Neural progenitor cell (in vitro differentiated cells): ENCODE measurements around the gene PMEPA1. TPM values are rescaled to one million over a fixed set of nuclear protein-coding genes. Genes with fewer than 3 reads are reported as not detected.
A peak's percentile ranks its signal among the peaks of the same experiment; 100 is the strongest.

Source experiments
- DNase-seq: peaks from one replicate; pipeline ENCODE4 v3.0.0-alpha.2; 2016; ENCODE audit warnings: low spot score
- H2AFZ ChIP-seq: fragments of 200-600 bp; sonication (generic); replicated peaks from 2 replicates; pipeline ENCODE4 v1.6.1; 2016; ENCODE audit warnings: antibody characterized with exemption
- H3F3A ChIP-seq: fragments of 200-600 bp; sonication (generic); 2 replicates; pipeline ENCODE4 v1.6.1; 2016; ENCODE audit warnings: antibody characterized with exemption, low read depth
- H3K27ac ChIP-seq: fragments of 200-600 bp; sonication (generic); 2 replicates; pipeline ENCODE4 v1.5.1; 2016; ENCODE audit warnings: mild to moderate bottlenecking
- H3K27me3 ChIP-seq: fragments of 200-600 bp; sonication (generic); 2 replicates; pipeline ENCODE4 v1.6.1; 2016; ENCODE audit warnings: mild to moderate bottlenecking, moderate library complexity
- H3K36me3 ChIP-seq: fragments of 200-600 bp; sonication (generic); 2 replicates; pipeline ENCODE4 v1.5.1; 2016
- H3K4me1 ChIP-seq: fragments of 200-600 bp; sonication (generic); 2 replicates; pipeline ENCODE4 v1.6.1; 2016; ENCODE audit warnings: mixed run types
- H3K4me2 ChIP-seq: fragments of 200-600 bp; sonication (generic); 2 replicates; pipeline ENCODE4 v1.6.1; 2016
- H3K4me3 ChIP-seq: fragments of 200-600 bp; sonication (generic); 2 replicates; pipeline ENCODE4 v1.5.1; 2016
- H3K79me2 ChIP-seq: fragments of 200-600 bp; sonication (generic); 2 replicates; pipeline ENCODE4 v1.6.1; 2016; ENCODE audit warnings: low read depth
- H3K9ac ChIP-seq: fragments of 200-600 bp; sonication (generic); 2 replicates; pipeline ENCODE4 v1.6.1; 2016
- H3K9me3 ChIP-seq: fragments of 200-600 bp; sonication (generic); 2 replicates; pipeline ENCODE4 v1.5.1; 2016; ENCODE audit warnings: low read depth
- H4K20me1 ChIP-seq: fragments of 200-600 bp; sonication (generic); 2 replicates; pipeline ENCODE4 v1.6.1; 2016; ENCODE audit warnings: low read depth
- H3K27ac Mint-ChIP-seq: 3 replicates; pipeline ENCODE4 v1.8.0; 2021; ENCODE audit warnings: mixed read lengths
- H3K27me3 Mint-ChIP-seq: 2 replicates; pipeline ENCODE4 v1.8.0; 2022; ENCODE audit warnings: low read depth, mild to moderate bottlenecking, inconsistent platforms, moderate library complexity, mixed read lengths; ENCODE audit not compliant: insufficient read depth
- H3K36me3 Mint-ChIP-seq: 3 replicates; pipeline ENCODE4 v1.8.0; 2021; ENCODE audit warnings: mixed read lengths
- H3K4me1 Mint-ChIP-seq: 3 replicates; pipeline ENCODE4 v1.8.0; 2021; ENCODE audit warnings: mixed read lengths
- H3K4me3 Mint-ChIP-seq: 3 replicates; pipeline ENCODE4 v1.8.0; 2021; ENCODE audit warnings: mild to moderate bottlenecking, moderate library complexity, mixed read lengths
- H3K9me3 Mint-ChIP-seq: 3 replicates; pipeline ENCODE4 v1.8.0; 2020; ENCODE audit warnings: mixed read lengths
- CTCF ChIP-seq: fragments of 200-600 bp; sonication (generic); IDR thresholded peaks from 2 replicates; pipeline ENCODE4 v1.5.1; 2017; ENCODE audit warnings: antibody characterized with exemption, mild to moderate bottlenecking
- EZH2 ChIP-seq: fragments of 200-600 bp; sonication (generic); IDR thresholded peaks from 2 replicates; pipeline ENCODE4 v1.6.1; 2017; ENCODE audit warnings: antibody characterized with exemption, mild to moderate bottlenecking, moderate library complexity
- EZH2phosphoT487 ChIP-seq: fragments of 200-600 bp; sonication (generic); IDR thresholded peaks from 2 replicates; pipeline ENCODE4 v1.6.1; 2017; ENCODE audit warnings: antibody characterized with exemption
- total RNA-seq: library from RNA; depleted of rRNA; stranded (reverse); fragments of >200 nt; gene quantifications from 2 replicates; pipeline ENCODE4 v1.2.3, GENCODE V29; 2015; ENCODE audit warnings: low replicate concordance

Gene PMEPA1
- total RNA-seq, 1 donor from 2014 or later = 1.7 TPM

- Histone ChIP-seq H3K9me3 (no peaks in the 10 kb centered on the region), H3K27me3 (no peaks in the 10 kb centered on the region), H3K79me2 (no peaks in the 10 kb centered on the region), H3F3A (no peaks in the 10 kb centered on the region), H3K4me1 (peaks cover 9% of the 10 kb centered on the region), H3K36me3 (no peaks in the 10 kb centered on the region), H3K4me3 (no peak overlapping the region), H3K9ac (no peak overlapping the region), H3K4me2 (no peak overlapping the region), H2AFZ (no peak overlapping the region), H3K27ac (no peak overlapping the region), H4K20me1 (no peaks in the 10 kb centered on the region)
- Mint-ChIP-seq H3K4me1 (peaks cover 30% of the 10 kb centered on the region), H3K27ac (no peak overlapping the region), H3K9me3 (peaks cover 4% of the 10 kb centered on the region), H3K36me3 (no peaks in the 10 kb centered on the region), H3K4me3 (no peak overlapping the region), H3K27me3 (peaks cover 12% of the 10 kb centered on the region)
- DNase-seq = no peak
- TF ChIP-seq CTCF = no peak
- TF ChIP-seq EZH2 = no peak
- TF ChIP-seq EZH2phosphoT487 = no peak
Measured at GRCh38 chr20:57601211-57601570, 108.6 kb downstream of the PMEPA1 start.

GRCh38 chr20:57600320-57601210, 109.2 kb downstream of the PMEPA1 start:
- no peaks in the 10 kb centered on the region for H3K27me3 ChIP-seq
- DNase-seq = no peak
- peaks cover 9% of the 10 kb centered on the region for H3K4me1 ChIP-seq
- H2AFZ ChIP-seq = no peak overlapping the region
- no peak overlapping the region for H3K4me3 Mint-ChIP-seq
- H3K9me3 Mint-ChIP-seq = peaks cover 4% of the 10 kb centered on the region
- no peaks in the 10 kb centered on the region for H3K36me3 Mint-ChIP-seq
- no peak overlapping the region for H3K9ac ChIP-seq
- peaks cover 30% of the 10 kb centered on the region for H3K4me1 Mint-ChIP-seq
- no peaks in the 10 kb centered on the region for H4K20me1 ChIP-seq
- no peaks in the 10 kb centered on the region for H3K9me3 ChIP-seq
- H3K36me3 ChIP-seq = no peaks in the 10 kb centered on the region
- no peak overlapping the region for H3K4me2 ChIP-seq
- no peak overlapping the region for H3K4me3 ChIP-seq
- H3K79me2 ChIP-seq = no peaks in the 10 kb centered on the region
- H3F3A ChIP-seq = no peaks in the 10 kb centered on the region
- H3K27ac ChIP-seq = no peak overlapping the region
- H3K27me3 Mint-ChIP-seq = peaks cover 17% of the 10 kb centered on the region
- TF ChIP-seq EZH2phosphoT487 = no peak
- TF ChIP-seq CTCF = no peak
- TF ChIP-seq EZH2 = no peak
- no peak overlapping the region for H3K27ac Mint-ChIP-seq

GRCh38 chr20:57598491-57598890, 111.3 kb downstream of the PMEPA1 start:
- H3K9me3 Mint-ChIP-seq = peaks cover 2% of the 10 kb centered on the region
- Histone ChIP-seq H3K36me3 (no peaks in the 10 kb centered on the region), H3K4me3 (no peak overlapping the region), H3K9ac (no peak overlapping the region), H3K27me3 (no peaks in the 10 kb centered on the region), H4K20me1 (no peaks in the 10 kb centered on the region), H3K9me3 (no peaks in the 10 kb centered on the region), H3K79me2 (no peaks in the 10 kb centered on the region), H3K27ac (no peak overlapping the region), H3K4me1 (peaks cover 9% of the 10 kb centered on the region), H2AFZ (no peak overlapping the region), H3K4me2 (peak overlapping the region; percentile 47), H3F3A (peaks cover 8% of the 10 kb centered on the region)
- peaks cover 39% of the 10 kb centered on the region for H3K4me1 Mint-ChIP-seq
- H3K36me3 Mint-ChIP-seq = no peaks in the 10 kb centered on the region
- H3K4me3 Mint-ChIP-seq = no peak overlapping the region
- H3K27ac Mint-ChIP-seq = no peak overlapping the region
- H3K27me3 Mint-ChIP-seq = peaks cover 21% of the 10 kb centered on the region
- DNase-seq = no peak
- no peak for TF ChIP-seq EZH2
- TF ChIP-seq CTCF = no peak
- no peak for TF ChIP-seq EZH2phosphoT487

Other genes with a start within 250 kb of the PMEPA1 start
- 0.34 TPM in 1 of 2 replicates, not detected in the other for gene CTCFL, start 184.9 kb downstream of the PMEPA1 start, total RNA-seq
- not detected in 2 replicates for gene PCK1, start 148.9 kb downstream of the PMEPA1 start, total RNA-seq
- gene ZBP1, start 89.6 kb downstream of the PMEPA1 start, total RNA-seq = not detected in 2 replicates